ENCODE results near the gene CDH23.

DNA sequence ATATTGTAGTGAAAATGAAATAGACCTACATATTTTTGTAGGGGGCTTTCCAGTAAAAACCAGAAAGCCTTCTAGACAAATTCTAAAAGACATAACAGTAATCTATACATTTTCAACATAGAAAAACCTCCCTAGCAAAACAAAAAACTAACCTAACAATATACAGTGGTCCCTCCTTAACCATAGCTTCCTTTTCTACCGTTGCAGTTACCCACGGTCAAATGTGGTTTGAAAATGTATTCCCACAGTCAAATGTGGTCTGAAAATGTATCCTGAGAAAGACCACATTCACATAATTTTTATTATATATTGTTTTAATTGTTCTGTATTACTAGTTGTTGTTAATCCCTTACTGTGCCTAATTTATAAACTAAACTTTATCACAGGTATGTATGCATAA is 448.0 kb downstream of the CDH23 start:
- TF ChIP-seq CTCF (IDR thresholded peaks at IDR 0.05) (no peak), POLR2A (IDR thresholded peaks at IDR 0.05) (no peak)
